ENCODE data around the gene RDX.

DNA sequence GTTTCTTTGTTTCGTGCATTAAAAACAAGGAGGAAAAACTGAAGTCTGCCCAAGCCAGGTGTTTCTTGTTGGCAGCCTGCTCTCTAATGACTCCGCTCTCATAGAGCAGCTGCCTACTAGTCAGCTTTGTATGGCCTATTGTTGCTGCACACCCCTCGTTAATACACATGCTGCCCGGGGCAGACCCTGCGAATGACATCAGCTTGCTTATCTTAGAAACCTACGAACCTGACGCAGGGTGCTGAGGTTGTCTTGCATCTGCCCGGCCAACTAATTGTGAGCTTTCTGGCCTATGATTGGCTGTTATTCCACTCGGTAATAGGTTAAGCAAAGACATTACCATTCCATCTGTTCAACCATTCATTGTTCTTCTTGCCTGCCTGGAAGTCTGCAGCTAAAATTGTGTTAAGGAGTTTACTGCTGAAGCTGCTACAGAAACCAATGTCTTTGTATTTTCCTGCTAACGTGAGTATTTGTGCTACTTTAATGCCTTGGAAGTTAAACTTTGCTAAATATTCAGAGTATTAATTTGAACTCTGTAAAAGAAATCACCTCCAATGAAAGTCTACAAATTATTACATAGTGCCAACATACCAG, 165.7 kb downstream of the RDX start:
- TF ChIP-seq, protein P1, sequence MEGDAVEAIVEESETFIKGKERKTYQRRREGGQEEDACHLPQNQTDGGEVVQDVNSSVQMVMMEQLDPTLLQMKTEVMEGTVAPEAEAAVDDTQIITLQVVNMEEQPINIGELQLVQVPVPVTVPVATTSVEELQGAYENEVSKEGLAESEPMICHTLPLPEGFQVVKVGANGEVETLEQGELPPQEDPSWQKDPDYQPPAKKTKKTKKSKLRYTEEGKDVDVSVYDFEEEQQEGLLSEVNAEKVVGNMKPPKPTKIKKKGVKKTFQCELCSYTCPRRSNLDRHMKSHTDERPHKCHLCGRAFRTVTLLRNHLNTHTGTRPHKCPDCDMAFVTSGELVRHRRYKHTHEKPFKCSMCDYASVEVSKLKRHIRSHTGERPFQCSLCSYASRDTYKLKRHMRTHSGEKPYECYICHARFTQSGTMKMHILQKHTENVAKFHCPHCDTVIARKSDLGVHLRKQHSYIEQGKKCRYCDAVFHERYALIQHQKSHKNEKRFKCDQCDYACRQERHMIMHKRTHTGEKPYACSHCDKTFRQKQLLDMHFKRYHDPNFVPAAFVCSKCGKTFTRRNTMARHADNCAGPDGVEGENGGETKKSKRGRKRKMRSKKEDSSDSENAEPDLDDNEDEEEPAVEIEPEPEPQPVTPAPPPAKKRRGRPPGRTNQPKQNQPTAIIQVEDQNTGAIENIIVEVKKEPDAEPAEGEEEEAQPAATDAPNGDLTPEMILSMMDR (conservative IDR thresholded peaks at IDR 0.05; ENCODE audit: low read length), result no peak
- TF ChIP-seq EZH2phosphoT487 (IDR thresholded peaks at IDR 0.05; ENCODE audit: borderline replicate concordance, low read depth, low read length), result no peak

Data from OCI-LY7 (cell line).